Sigmoid colon (tissue), 4 donors: ENCODE results near the gene STBD1.

Experiments used
- POLR2A ChIP-seq, 2 donors: fragments of 450-650 bp; IDR thresholded peaks; one replicate each; pipeline ENCODE4 v1.6.1; 2016; ENCODE audit warnings: antibody characterized with exemption in 2 of 2, mild to moderate bottlenecking in 2 of 2, moderate library complexity in 2 of 2
- POLR2AphosphoS5 ChIP-seq, 4 donors: sonication (generic); formaldehyde crosslinking; IDR thresholded peaks; one replicate each; pipeline ENCODE4 v1.6.1; 2017; ENCODE audit warnings: antibody characterized with exemption in 4 of 4
- TF ChIP-seq, protein P1 (sequence below), 4 experiments: fragments of 450-650 bp in 3 of 4; fragments of 200-600 bp in 1 of 4; IDR thresholded peaks; one replicate each; pipeline ENCODE4 v1.5.1; 2016 to 2019; ENCODE audit warnings: antibody characterized with exemption in 4 of 4, mild to moderate bottlenecking in 3 of 4, moderate library complexity in 2 of 4

DNA sequence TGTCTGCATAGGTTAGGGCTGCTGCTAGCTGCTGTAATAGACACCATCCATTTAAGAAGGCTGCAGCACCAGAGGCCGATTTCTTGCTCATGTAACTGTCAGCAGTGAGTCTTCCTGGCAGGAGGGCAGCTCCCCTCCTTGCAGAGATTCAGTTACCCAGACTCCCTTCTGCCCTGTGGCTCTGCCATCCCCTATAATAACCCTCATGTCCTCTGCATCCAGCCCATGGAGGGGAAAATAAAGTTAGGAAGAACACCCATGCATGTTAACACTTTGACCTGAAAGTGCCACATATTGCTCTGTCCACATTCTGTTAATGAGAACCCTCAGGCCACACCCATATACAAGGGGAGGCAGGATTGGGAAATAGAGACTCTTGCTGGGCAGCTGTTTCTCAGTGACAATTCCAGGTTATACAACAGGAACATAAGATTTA, 5.4 kb downstream of the STBD1 start:
- TF ChIP-seq, protein P1, sequence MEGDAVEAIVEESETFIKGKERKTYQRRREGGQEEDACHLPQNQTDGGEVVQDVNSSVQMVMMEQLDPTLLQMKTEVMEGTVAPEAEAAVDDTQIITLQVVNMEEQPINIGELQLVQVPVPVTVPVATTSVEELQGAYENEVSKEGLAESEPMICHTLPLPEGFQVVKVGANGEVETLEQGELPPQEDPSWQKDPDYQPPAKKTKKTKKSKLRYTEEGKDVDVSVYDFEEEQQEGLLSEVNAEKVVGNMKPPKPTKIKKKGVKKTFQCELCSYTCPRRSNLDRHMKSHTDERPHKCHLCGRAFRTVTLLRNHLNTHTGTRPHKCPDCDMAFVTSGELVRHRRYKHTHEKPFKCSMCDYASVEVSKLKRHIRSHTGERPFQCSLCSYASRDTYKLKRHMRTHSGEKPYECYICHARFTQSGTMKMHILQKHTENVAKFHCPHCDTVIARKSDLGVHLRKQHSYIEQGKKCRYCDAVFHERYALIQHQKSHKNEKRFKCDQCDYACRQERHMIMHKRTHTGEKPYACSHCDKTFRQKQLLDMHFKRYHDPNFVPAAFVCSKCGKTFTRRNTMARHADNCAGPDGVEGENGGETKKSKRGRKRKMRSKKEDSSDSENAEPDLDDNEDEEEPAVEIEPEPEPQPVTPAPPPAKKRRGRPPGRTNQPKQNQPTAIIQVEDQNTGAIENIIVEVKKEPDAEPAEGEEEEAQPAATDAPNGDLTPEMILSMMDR (IDR thresholded peaks at IDR 0.05) = no peak
- no peak for TF ChIP-seq POLR2AphosphoS5 (IDR thresholded peaks at IDR 0.05)
- no peak for TF ChIP-seq POLR2A (IDR thresholded peaks at IDR 0.05)
